Esophagus muscularis mucosa (tissue), 4 donors: ENCODE data around the gene DMRTB1. TPM values are rescaled to one million over a fixed set of nuclear protein-coding genes. Genes with fewer than 3 reads are reported as not detected.

Experiments used
- DNase-seq: peaks from one replicate; pipeline ENCODE4 v3.0.0-alpha.2; 2017; ENCODE audit errors: extremely low spot score
- H3K27ac ChIP-seq, 4 donors: fragments of 200-600 bp; sonication (generic); replicated peaks in 1 of 4; 1 replicate in 3 of 4; 2 replicates in 1 of 4; pipeline ENCODE4 v1.5.1; 2016 to 2019; ENCODE audit warnings: mild to moderate bottlenecking in 1 of 4
- H3K27me3 ChIP-seq, 4 donors: fragments of 200-600 bp; sonication (generic); one replicate each; pipeline versions ENCODE4 v1.5.1 to v1.6.0; 2016 to 2019
- H3K36me3 ChIP-seq, 4 donors: fragments of 200-600 bp; sonication (generic); one replicate each; pipeline ENCODE4 v1.5.1; 2016 to 2019
- H3K4me1 ChIP-seq, 4 donors: fragments of 200-600 bp; sonication (generic); one replicate each; pipeline ENCODE4 v1.5.1; 2016 to 2019
- H3K4me3 ChIP-seq, 4 donors: fragments of 200-600 bp; sonication (generic); 1 replicate in 2 of 4; 2 replicates in 2 of 4; pipeline ENCODE4 v1.5.1; 2016 to 2019; ENCODE audit warnings: mild to moderate bottlenecking in 4 of 4, moderate library complexity in 1 of 4
- H3K9me3 ChIP-seq, 4 donors: fragments of 200-600 bp; sonication (generic); 1 replicate in 3 of 4; 2 replicates in 1 of 4; pipeline ENCODE4 v1.5.1; 2016 to 2019
- EP300 ChIP-seq: sonication (generic); formaldehyde crosslinking; IDR thresholded peaks from one replicate; pipeline ENCODE4 v1.6.1; 2017; ENCODE audit warnings: antibody characterized with exemption
- POLR2A ChIP-seq: fragments of 450-650 bp; IDR thresholded peaks from one replicate; pipeline ENCODE4 v1.6.1; 2017; ENCODE audit warnings: antibody characterized with exemption, moderate library complexity, mild to moderate bottlenecking, low read depth
- POLR2AphosphoS5 ChIP-seq, 2 donors: sonication (generic); formaldehyde crosslinking; IDR thresholded peaks; one replicate each; pipeline ENCODE4 v1.6.1; 2017; ENCODE audit warnings: antibody characterized with exemption in 2 of 2
- WGBS: methylation state at CpG from one replicate; pipeline ENCODE4 v1.1.5; 2018; 5-methylcytosine and 5-hydroxymethylcytosine counted together
- intact Hi-C: fragments of 100-400 bp; cut with DNase I; formaldehyde crosslinking; loops from one replicate; pipeline ENCODE4 v1.15.1; 2023
- total RNA-seq, 4 donors: library from RNA; depleted of rRNA; stranded (reverse); fragments of >200 nt; gene quantifications; one replicate each; pipeline versions ENCODE4 v1.1.0 to v1.2.1, GENCODE V29; 2016
- TF ChIP-seq, protein P1 (sequence below), 3 experiments: fragments of 200-600 bp in 2 of 3; fragments of 450-650 bp in 1 of 3; sonication (generic) in 2 of 3; IDR thresholded peaks; one replicate each; pipeline ENCODE4 v1.5.1; 2017 to 2019; ENCODE audit warnings: antibody characterized with exemption in 3 of 3, mild to moderate bottlenecking in 2 of 3, moderate library complexity in 1 of 3

DMRTB1 gene
- total RNA-seq, 4 donors from 2014 or later, result not detected

DNA sequence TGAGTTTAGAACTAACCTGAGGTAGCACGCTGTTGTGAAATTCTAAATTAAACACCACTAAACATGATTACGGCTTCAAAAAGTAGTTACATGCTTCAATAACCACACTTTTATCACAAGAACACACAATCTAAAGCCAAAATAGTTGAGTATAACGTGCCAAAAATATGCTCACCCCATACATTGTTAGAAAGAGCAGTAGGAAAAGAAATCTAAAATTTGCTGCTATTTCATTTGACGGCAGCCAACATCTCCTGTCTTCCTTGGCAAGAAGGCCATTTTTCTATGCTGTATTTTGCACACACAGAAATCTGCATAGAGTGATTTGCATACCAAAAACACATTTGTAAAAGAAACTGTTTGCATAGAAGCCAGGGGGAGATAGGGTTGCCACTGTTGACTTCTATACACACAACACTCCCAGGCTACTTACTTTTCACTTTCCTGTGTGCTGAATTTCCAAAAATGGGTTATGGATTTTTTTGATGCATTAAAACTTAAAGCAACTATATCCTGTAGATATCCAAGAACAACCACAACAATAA, 42.9 kb upstream of the DMRTB1 start:
- H3K27ac ChIP-seq, result no peak overlapping the region
- no peak overlapping the region for H3K4me3 ChIP-seq
- WGBS, result 82% methylated on average over 4 of the region's 4 CpGs
- intact Hi-C loops, result no loop called here
- TF ChIP-seq POLR2AphosphoS5 (IDR thresholded peaks at IDR 0.05) (no peak), POLR2A (no peak), EP300 (no peak)
- TF ChIP-seq, protein P1, sequence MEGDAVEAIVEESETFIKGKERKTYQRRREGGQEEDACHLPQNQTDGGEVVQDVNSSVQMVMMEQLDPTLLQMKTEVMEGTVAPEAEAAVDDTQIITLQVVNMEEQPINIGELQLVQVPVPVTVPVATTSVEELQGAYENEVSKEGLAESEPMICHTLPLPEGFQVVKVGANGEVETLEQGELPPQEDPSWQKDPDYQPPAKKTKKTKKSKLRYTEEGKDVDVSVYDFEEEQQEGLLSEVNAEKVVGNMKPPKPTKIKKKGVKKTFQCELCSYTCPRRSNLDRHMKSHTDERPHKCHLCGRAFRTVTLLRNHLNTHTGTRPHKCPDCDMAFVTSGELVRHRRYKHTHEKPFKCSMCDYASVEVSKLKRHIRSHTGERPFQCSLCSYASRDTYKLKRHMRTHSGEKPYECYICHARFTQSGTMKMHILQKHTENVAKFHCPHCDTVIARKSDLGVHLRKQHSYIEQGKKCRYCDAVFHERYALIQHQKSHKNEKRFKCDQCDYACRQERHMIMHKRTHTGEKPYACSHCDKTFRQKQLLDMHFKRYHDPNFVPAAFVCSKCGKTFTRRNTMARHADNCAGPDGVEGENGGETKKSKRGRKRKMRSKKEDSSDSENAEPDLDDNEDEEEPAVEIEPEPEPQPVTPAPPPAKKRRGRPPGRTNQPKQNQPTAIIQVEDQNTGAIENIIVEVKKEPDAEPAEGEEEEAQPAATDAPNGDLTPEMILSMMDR (IDR thresholded peaks at IDR 0.05), result no peak
- peaks cover 0 to 10% (median 3%) of the 10 kb centered on the region in 4 donors for H3K27me3 ChIP-seq
- DNase-seq, result no peak
- H3K9me3 ChIP-seq, result no peaks in the 10 kb centered on the region
- H3K4me1 ChIP-seq, result peaks cover 0 to 22% (median 21%) of the 10 kb centered on the region in 4 donors
- H3K36me3 ChIP-seq, result no peaks in the 10 kb centered on the region

DNA sequence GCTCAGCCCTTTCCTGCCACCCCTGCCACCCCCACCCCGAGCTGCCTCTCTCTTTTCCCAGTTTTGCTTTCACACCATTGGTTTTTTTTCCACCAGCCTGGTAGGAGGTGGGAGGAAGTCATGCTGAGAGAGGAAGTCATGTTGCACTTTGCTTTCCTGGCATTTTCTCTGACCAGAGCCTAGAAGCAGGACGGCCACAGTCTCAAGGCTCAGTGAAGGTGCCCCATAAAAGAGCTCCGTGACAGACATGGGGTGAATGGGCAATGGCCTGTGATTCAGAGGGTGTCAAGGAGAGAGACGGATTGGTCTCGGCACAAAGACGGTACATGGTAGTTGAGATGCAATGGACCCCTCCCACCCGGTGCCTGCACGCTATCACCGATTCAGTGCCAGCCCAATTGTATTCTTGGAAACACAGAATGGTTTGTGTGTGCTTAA, 42.1 kb upstream of the DMRTB1 start:
- Histone ChIP-seq H3K4me3 (no peak overlapping the region), H3K27me3 (peaks cover 0 to 18% (median 3%) of the 10 kb centered on the region in 4 donors), H3K27ac (no peak overlapping the region), H3K36me3 (no peaks in the 10 kb centered on the region), H3K9me3 (no peaks in the 10 kb centered on the region), H3K4me1 (peaks cover 0 to 22% (median 21%) of the 10 kb centered on the region in 4 donors)
- WGBS, result 25% methylated on average over 9 of the region's 9 CpGs
- TF ChIP-seq, protein P1 (IDR thresholded peaks at IDR 0.05), result no peak
- TF ChIP-seq POLR2AphosphoS5 (IDR thresholded peaks at IDR 0.05) (no peak), EP300 (no peak), POLR2A (no peak)
- intact Hi-C loops, result no loop called here
- DNase-seq, result no peak

DNA sequence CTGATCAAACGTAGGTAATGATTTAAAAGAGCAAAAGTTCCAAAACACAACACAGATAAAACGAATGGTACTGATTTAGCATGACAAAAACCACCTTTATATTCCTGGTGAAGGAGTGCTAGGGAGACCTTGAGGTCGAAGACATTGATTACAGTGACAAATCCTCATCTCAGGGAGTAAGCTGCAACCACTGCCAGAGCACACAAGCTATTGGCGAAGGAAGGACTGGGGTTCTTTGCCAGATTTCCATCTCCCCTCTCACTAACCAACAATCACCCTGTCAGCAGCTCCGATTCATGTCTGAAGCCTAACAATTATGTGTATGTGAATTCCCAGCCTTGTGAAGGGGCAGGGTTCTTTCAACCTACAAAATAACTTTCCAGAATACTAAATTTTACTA, 40.2 kb upstream of the DMRTB1 start:
- Histone ChIP-seq H3K4me1 (peaks cover 0 to 22% (median 21%) of the 10 kb centered on the region in 4 donors), H3K27ac (no peak overlapping the region), H3K4me3 (no peak overlapping the region), H3K9me3 (no peaks in the 10 kb centered on the region), H3K27me3 (peaks cover 0 to 32% (median 3%) of the 10 kb centered on the region in 4 donors), H3K36me3 (no peaks in the 10 kb centered on the region)
- TF ChIP-seq POLR2A (no peak), EP300 (no peak), POLR2AphosphoS5 (IDR thresholded peaks at IDR 0.05) (no peak)
- TF ChIP-seq, protein P1 (IDR thresholded peaks at IDR 0.05), result no peak
- intact Hi-C loops, result no loop called here
- DNase-seq, result no peak
- 29% methylated on average over 5 of the region's 5 CpGs for WGBS

DNA sequence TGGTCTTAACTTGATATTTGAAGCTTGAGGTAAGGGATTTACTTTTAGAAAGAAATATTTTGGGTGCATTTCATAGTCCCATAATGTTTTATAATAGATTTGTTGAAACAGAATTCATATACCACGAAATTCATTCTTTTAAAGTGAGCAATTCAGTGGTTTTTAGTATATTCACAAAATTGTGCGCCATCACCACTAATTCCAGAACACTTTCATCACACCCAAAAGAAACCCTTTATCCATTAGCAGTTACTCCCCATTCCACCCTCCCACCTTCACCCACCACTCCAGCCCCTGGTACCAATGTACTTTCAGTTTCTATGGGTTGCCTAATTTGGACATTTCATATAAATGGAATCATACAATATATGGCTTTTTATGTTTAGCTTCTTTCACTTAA, 38.9 kb upstream of the DMRTB1 start:
- DNase-seq, result no peak
- Histone ChIP-seq H3K4me3 (no peak overlapping the region), H3K27ac (no peak overlapping the region), H3K4me1 (peaks cover 0 to 22% (median 21%) of the 10 kb centered on the region in 4 donors), H3K9me3 (no peaks in the 10 kb centered on the region), H3K27me3 (peaks cover 0 to 42% (median 3%) of the 10 kb centered on the region in 4 donors), H3K36me3 (no peaks in the 10 kb centered on the region)
- WGBS, result 95% methylated on average over 2 of the region's 2 CpGs
- no peak for TF ChIP-seq POLR2A
- TF ChIP-seq, protein P1 (IDR thresholded peaks at IDR 0.05), result no peak
- TF ChIP-seq POLR2AphosphoS5 (IDR thresholded peaks at IDR 0.05), result no peak
- TF ChIP-seq EP300, result no peak
- intact Hi-C loops, result no loop called here

DNA sequence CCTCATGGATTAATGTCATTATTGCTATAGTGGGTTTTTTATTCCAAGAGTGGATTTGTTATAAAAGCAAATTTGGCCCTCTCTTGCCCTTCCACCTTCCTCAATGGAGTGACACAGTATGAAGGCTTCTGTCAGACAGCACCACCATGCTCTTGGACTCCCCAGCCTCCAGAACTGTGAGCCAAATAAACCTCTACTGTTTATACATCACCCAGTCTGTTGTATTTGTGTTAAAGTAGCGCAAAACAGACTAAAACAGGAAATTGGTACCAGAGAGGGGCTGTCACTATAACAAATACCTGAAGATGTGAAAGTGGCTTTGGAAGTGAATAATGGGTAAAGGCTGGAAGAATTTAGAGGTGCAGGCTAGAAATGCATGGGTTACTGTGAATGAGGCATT, 38.0 kb upstream of the DMRTB1 start:
- Histone ChIP-seq H3K27me3 (peaks cover 0 to 42% (median 3%) of the 10 kb centered on the region in 4 donors), H3K36me3 (no peaks in the 10 kb centered on the region), H3K27ac (no peak overlapping the region), H3K9me3 (no peaks in the 10 kb centered on the region), H3K4me3 (no peak overlapping the region), H3K4me1 (peaks cover 0 to 22% (median 21%) of the 10 kb centered on the region in 4 donors)
- no peak for DNase-seq
- intact Hi-C loops, result no loop called here
- TF ChIP-seq POLR2AphosphoS5 (IDR thresholded peaks at IDR 0.05) (no peak), EP300 (no peak), POLR2A (no peak)
- TF ChIP-seq, protein P1 (IDR thresholded peaks at IDR 0.05), result no peak
- whole genome bisulfite sequencing, result 95% methylated on average over 1 of the region's 1 CpG
